Central memory CD8-positive, alpha-beta T cell (primary cell): Measurements from ENCODE around the gene ULK4.

Source experiments
- ATAC-seq: fragments of 150-1000 bp; cut with Tn5 transposase; replicated peaks from 2 replicates; pipeline ENCODE4 v1.10.0; 2022; ENCODE audit warnings: mild to moderate bottlenecking, moderate FRiP score, moderate number of reproducible peaks; ENCODE audit not compliant: poor library complexity, severe bottlenecking; ENCODE audit errors: extremely low read depth
- DNase-seq, 2 donors: peaks; one replicate each; pipeline ENCODE4 v3.0.0; 2021; ENCODE audit warnings: low spot score in 2 of 2
- H3K27ac Mint-ChIP-seq: one replicate; pipeline ENCODE4 v1.8.0; 2022; ENCODE audit warnings: low read depth, mild to moderate bottlenecking, moderate library complexity, mixed read lengths
- H3K27me3 Mint-ChIP-seq: one replicate; pipeline ENCODE4 v1.8.0; 2022; ENCODE audit warnings: mixed read lengths
- H3K36me3 Mint-ChIP-seq: one replicate; pipeline ENCODE4 v1.8.0; 2022; ENCODE audit warnings: mild to moderate bottlenecking, moderate library complexity, mixed read lengths; ENCODE audit not compliant: insufficient read depth
- H3K4me1 Mint-ChIP-seq: one replicate; pipeline ENCODE4 v1.8.0; 2022; ENCODE audit warnings: mixed read lengths
- H3K4me3 Mint-ChIP-seq: one replicate; pipeline ENCODE4 v1.8.0; 2022; ENCODE audit warnings: mild to moderate bottlenecking, moderate library complexity, mixed read lengths
- H3K9me3 Mint-ChIP-seq: one replicate; pipeline ENCODE4 v1.8.0; 2022; ENCODE audit warnings: mixed read lengths

Gene ULK4

GRCh38 chr3:41612853-41613252, 349.1 kb downstream of the ULK4 start:
- DNase-seq (no peak), ATAC-seq (no peak)
- Mint-ChIP-seq H3K36me3 (no peaks in the 10 kb centered on the region), H3K27ac (no peak overlapping the region), H3K4me1 (no peaks in the 10 kb centered on the region), H3K27me3 (no peaks in the 10 kb centered on the region), H3K9me3 (no peaks in the 10 kb centered on the region), H3K4me3 (no peak overlapping the region)

- Mint-ChIP-seq H3K4me1 (no peaks in the 10 kb centered on the region), H3K4me3 (no peak overlapping the region), H3K27ac (no peak overlapping the region), H3K27me3 (no peaks in the 10 kb centered on the region), H3K9me3 (no peaks in the 10 kb centered on the region), H3K36me3 (no peaks in the 10 kb centered on the region)
- ATAC-seq: no peak
- DNase-seq: no peak
These were observed 350.9 kb downstream of the ULK4 start for GRCh38 chr3:41611008-41611407.

- Mint-ChIP-seq H3K4me3 (no peak overlapping the region), H3K4me1 (no peaks in the 10 kb centered on the region), H3K36me3 (no peaks in the 10 kb centered on the region), H3K27me3 (no peaks in the 10 kb centered on the region), H3K27ac (no peak overlapping the region), H3K9me3 (no peaks in the 10 kb centered on the region)
- ATAC-seq (no peak), DNase-seq (no peak)
These were observed 353.6 kb downstream of the ULK4 start for GRCh38 chr3:41608347-41608746.

- ATAC-seq (no peak), DNase-seq (no peak)
- no peaks in the 10 kb centered on the region for H3K9me3 Mint-ChIP-seq
These were observed 358.1 kb downstream of the ULK4 start for GRCh38 chr3:41603807-41604206.

GRCh38 chr3:41602121-41602520, 359.8 kb downstream of the ULK4 start:
- no peaks in the 10 kb centered on the region for H3K9me3 Mint-ChIP-seq
- DNase-seq (no peak), ATAC-seq (no peak)
- H3K27me3 Mint-ChIP-seq: no peaks in the 10 kb centered on the region
- no peaks in the 10 kb centered on the region for H3K4me1 Mint-ChIP-seq
- no peaks in the 10 kb centered on the region for H3K36me3 Mint-ChIP-seq
- H3K27ac Mint-ChIP-seq: no peak overlapping the region
- H3K4me3 Mint-ChIP-seq: no peak overlapping the region

More at GRCh38 chr3:41603807-41604206, 358.1 kb downstream of the ULK4 start:
- Mint-ChIP-seq H3K4me3 (no peak overlapping the region), H3K4me1 (no peaks in the 10 kb centered on the region), H3K36me3 (no peaks in the 10 kb centered on the region), H3K27ac (no peak overlapping the region), H3K27me3 (no peaks in the 10 kb centered on the region)

- no peak overlapping the region for H3K4me3 Mint-ChIP-seq
- H3K27ac Mint-ChIP-seq: no peak overlapping the region
- H3K27me3 Mint-ChIP-seq: no peaks in the 10 kb centered on the region
- no peaks in the 10 kb centered on the region for H3K36me3 Mint-ChIP-seq
- no peaks in the 10 kb centered on the region for H3K4me1 Mint-ChIP-seq
- no peaks in the 10 kb centered on the region for H3K9me3 Mint-ChIP-seq
- no peak for DNase-seq
- ATAC-seq: peak; percentile 14
These were observed 360.4 kb downstream of the ULK4 start for GRCh38 chr3:41601404-41601987.

GRCh38 chr3:41600616-41601015, 361.3 kb downstream of the ULK4 start:
- no peaks in the 10 kb centered on the region for H3K9me3 Mint-ChIP-seq
- H3K4me1 Mint-ChIP-seq: no peaks in the 10 kb centered on the region
- no peak overlapping the region for H3K4me3 Mint-ChIP-seq
- no peak for DNase-seq
- no peak overlapping the region for H3K27ac Mint-ChIP-seq
- ATAC-seq: no peak
- H3K27me3 Mint-ChIP-seq: no peaks in the 10 kb centered on the region
- no peaks in the 10 kb centered on the region for H3K36me3 Mint-ChIP-seq

GRCh38 chr3:41599127-41599484, 362.8 kb downstream of the ULK4 start:
- DNase-seq: no peak
- Mint-ChIP-seq H3K27ac (no peak overlapping the region), H3K9me3 (no peaks in the 10 kb centered on the region), H3K27me3 (no peaks in the 10 kb centered on the region), H3K4me3 (no peak overlapping the region), H3K36me3 (no peaks in the 10 kb centered on the region), H3K4me1 (no peaks in the 10 kb centered on the region)
- ATAC-seq: no peak

- H3K4me1 Mint-ChIP-seq: no peaks in the 10 kb centered on the region
- H3K27me3 Mint-ChIP-seq: no peaks in the 10 kb centered on the region
- H3K27ac Mint-ChIP-seq: no peak overlapping the region
- no peak for ATAC-seq
- no peak overlapping the region for H3K4me3 Mint-ChIP-seq
- H3K9me3 Mint-ChIP-seq: no peaks in the 10 kb centered on the region
- no peaks in the 10 kb centered on the region for H3K36me3 Mint-ChIP-seq
- no peak for DNase-seq
These were observed 363.3 kb downstream of the ULK4 start for GRCh38 chr3:41598402-41599126.

- Mint-ChIP-seq H3K27ac (no peak overlapping the region), H3K27me3 (no peaks in the 10 kb centered on the region), H3K9me3 (no peaks in the 10 kb centered on the region), H3K36me3 (no peaks in the 10 kb centered on the region), H3K4me3 (no peak overlapping the region), H3K4me1 (no peaks in the 10 kb centered on the region)
- ATAC-seq (no peak), DNase-seq (no peak)
These were observed 368.1 kb downstream of the ULK4 start for GRCh38 chr3:41593774-41594173.

GRCh38 chr3:41592753-41593510, 369.0 kb downstream of the ULK4 start:
- no peak for ATAC-seq
- no peak overlapping the region for H3K27ac Mint-ChIP-seq
- no peak for DNase-seq
- H3K27me3 Mint-ChIP-seq: no peaks in the 10 kb centered on the region
- H3K4me1 Mint-ChIP-seq: no peaks in the 10 kb centered on the region
- H3K36me3 Mint-ChIP-seq: no peaks in the 10 kb centered on the region
- no peak overlapping the region for H3K4me3 Mint-ChIP-seq
- H3K9me3 Mint-ChIP-seq: no peaks in the 10 kb centered on the region

- no peak for DNase-seq
- Mint-ChIP-seq H3K36me3 (no peaks in the 10 kb centered on the region), H3K9me3 (no peaks in the 10 kb centered on the region), H3K4me3 (no peak overlapping the region), H3K27ac (no peak overlapping the region), H3K4me1 (no peaks in the 10 kb centered on the region), H3K27me3 (no peaks in the 10 kb centered on the region)
- ATAC-seq: no peak
These were observed 378.9 kb downstream of the ULK4 start for GRCh38 chr3:41583014-41583413.

GRCh38 chr3:41581700-41582099, 380.2 kb downstream of the ULK4 start:
- ATAC-seq (no peak), DNase-seq (no peak)
- H3K4me1 Mint-ChIP-seq: no peaks in the 10 kb centered on the region
- no peak overlapping the region for H3K4me3 Mint-ChIP-seq
- H3K9me3 Mint-ChIP-seq: no peaks in the 10 kb centered on the region
- H3K27ac Mint-ChIP-seq: no peak overlapping the region
- no peaks in the 10 kb centered on the region for H3K27me3 Mint-ChIP-seq
- no peaks in the 10 kb centered on the region for H3K36me3 Mint-ChIP-seq
